ENCODE data around the gene MLXIP. TPM values are rescaled to one million over a fixed set of nuclear protein-coding genes. Genes with fewer than 3 reads are reported as not detected.
A peak's percentile ranks its signal among the peaks of the same experiment; 100 is the strongest.

MLXIP gene
- total and polyA plus RNA-seq, 4 donors: 29.1 to 58.8 (median 38.8) TPM

- no peak for TF ChIP-seq CTCF (IDR thresholded peaks at IDR 0.05; ENCODE audit: control extremely low read depth, extremely low read depth)
- no peaks in the 10 kb centered on the region for H3K9me3 ChIP-seq (ENCODE audit: control insufficient read depth in 4 of 4, insufficient read depth in 3 of 4, low read length in 3 of 4)
- ATAC-seq (ENCODE audit: insufficient read depth, low FRiP score): no peak
- H3K27ac ChIP-seq (ENCODE audit: low read depth in 1 of 2, low read length in 1 of 2): peak overlapping the region; percentile 13 to 79
- no peaks in the 10 kb centered on the region for H3K27me3 ChIP-seq (ENCODE audit: control insufficient read depth in 3 of 3, insufficient read depth in 3 of 3, low read length in 2 of 3)
- no peak overlapping the region for H3K9ac ChIP-seq (ENCODE audit: insufficient read depth in 1 of 2, low read length in 2 of 2)
- H3K4me3 ChIP-seq: no peak overlapping the region
- 91 to 94% methylated on average over 20 of the region's 20 CpGs for WGBS, 2 donors
- peaks cover 0 to 9% (median 5%) of the 10 kb centered on the region in 4 donors for H3K36me3 ChIP-seq (ENCODE audit: control insufficient read depth in 4 of 4, insufficient read depth in 4 of 4, low read length in 4 of 4)
- peaks cover 0 to 5% (median 0%) of the 10 kb centered on the region in 5 donors for H3K4me1 ChIP-seq (ENCODE audit: control insufficient read depth in 5 of 5, insufficient read depth in 5 of 5, low read length in 5 of 5)
- no peak for DNase-seq
These were observed 27.9 kb upstream of the MLXIP start for GRCh38 chr12:122050706-122051105.

- 42 to 70% methylated on average over 14 of the region's 14 CpGs for WGBS, 2 donors
- Histone ChIP-seq H3K27ac (ENCODE audit: low read depth in 1 of 2, low read length in 1 of 2) (peak overlapping the region; percentile 13 to 79), H3K4me1 (ENCODE audit: control insufficient read depth in 5 of 5, insufficient read depth in 5 of 5, low read length in 5 of 5) (peaks cover 0 to 5% (median 0%) of the 10 kb centered on the region in 5 donors), H3K9me3 (ENCODE audit: control insufficient read depth in 4 of 4, insufficient read depth in 3 of 4, low read length in 3 of 4) (no peaks in the 10 kb centered on the region), H3K9ac (ENCODE audit: insufficient read depth in 1 of 2, low read length in 2 of 2) (no peak overlapping the region), H3K4me3 (no peak overlapping the region), H3K36me3 (ENCODE audit: control insufficient read depth in 4 of 4, insufficient read depth in 4 of 4, low read length in 4 of 4) (peaks cover 0 to 5% (median 3%) of the 10 kb centered on the region in 4 donors), H3K27me3 (ENCODE audit: control insufficient read depth in 3 of 3, insufficient read depth in 3 of 3, low read length in 2 of 3) (no peaks in the 10 kb centered on the region)
- ATAC-seq (ENCODE audit: insufficient read depth, low FRiP score) (no peak), DNase-seq (peak in 1 of 3 donors; percentile 39)
- TF ChIP-seq CTCF (IDR thresholded peaks at IDR 0.05; ENCODE audit: control extremely low read depth, extremely low read depth): no peak
These were observed 27.2 kb upstream of the MLXIP start for GRCh38 chr12:122051231-122051876.

- Histone ChIP-seq H3K4me1 (ENCODE audit: control insufficient read depth in 5 of 5, insufficient read depth in 5 of 5, low read length in 5 of 5) (peaks cover 0 to 5% (median 0%) of the 10 kb centered on the region in 5 donors), H3K27me3 (ENCODE audit: control insufficient read depth in 3 of 3, insufficient read depth in 3 of 3, low read length in 2 of 3) (no peaks in the 10 kb centered on the region), H3K4me3 (no peak overlapping the region), H3K27ac (ENCODE audit: low read depth in 1 of 2, low read length in 1 of 2) (no peak overlapping the region), H3K36me3 (ENCODE audit: control insufficient read depth in 4 of 4, insufficient read depth in 4 of 4, low read length in 4 of 4) (peaks cover 0 to 5% (median 3%) of the 10 kb centered on the region in 4 donors), H3K9ac (ENCODE audit: insufficient read depth in 1 of 2, low read length in 2 of 2) (no peak overlapping the region), H3K9me3 (ENCODE audit: control insufficient read depth in 4 of 4, insufficient read depth in 3 of 4, low read length in 3 of 4) (no peaks in the 10 kb centered on the region)
- DNase-seq: no peak
- TF ChIP-seq CTCF (IDR thresholded peaks at IDR 0.05; ENCODE audit: control extremely low read depth, extremely low read depth): no peak
- no peak for ATAC-seq (ENCODE audit: insufficient read depth, low FRiP score)
- WGBS, 2 donors: 56 to 63% methylated on average over 2 of the region's 2 CpGs
These were observed 26.3 kb upstream of the MLXIP start for GRCh38 chr12:122052285-122052684.

All from lung (tissue), 12 donors.